ENCODE results near the gene ASAH2. TPM values are rescaled to one million over a fixed set of nuclear protein-coding genes. Genes with fewer than 3 reads are reported as not detected.

The ASAH2 gene
- total RNA-seq, 1 experiment from 2014 or later: 10.7 TPM

DNA sequence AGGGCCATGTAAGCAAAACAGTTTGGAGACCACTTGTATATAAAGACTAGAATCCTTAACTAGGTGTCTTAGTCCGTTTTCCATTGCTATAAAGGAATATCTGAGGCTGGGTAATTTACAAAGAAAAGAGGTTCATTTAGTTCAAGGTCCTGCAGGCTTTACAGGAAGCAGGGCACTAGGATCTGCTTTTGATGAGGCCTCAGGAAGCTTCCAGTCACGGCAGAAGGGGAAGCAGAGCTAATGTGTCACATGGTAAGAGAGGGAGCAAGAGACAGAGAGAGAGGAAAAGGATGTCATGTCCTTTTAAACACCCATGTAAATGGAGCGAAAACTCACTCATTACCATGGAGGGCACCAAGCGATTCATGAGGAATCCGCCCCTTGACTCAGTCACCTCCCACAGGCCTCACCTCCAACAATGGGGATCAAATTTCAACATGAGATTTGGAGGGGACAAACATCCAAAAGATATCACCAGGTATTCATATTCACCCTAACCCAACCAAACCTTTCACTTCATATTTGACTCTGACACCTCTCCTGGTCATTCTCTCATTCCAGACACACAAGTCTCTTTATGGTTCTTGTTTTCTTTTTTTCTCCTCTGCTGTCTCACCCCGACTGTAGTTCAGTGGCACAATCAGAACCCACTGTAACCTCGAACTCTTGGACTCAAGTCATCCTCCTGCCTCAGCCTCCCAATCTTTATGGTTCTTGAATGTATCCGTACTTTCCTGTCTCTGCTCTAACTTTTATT lies 30.1 kb upstream of the ASAH2 start:
- no TSS peak for BruUV-seq (replicated peaks)
- Histone ChIP-seq H3K36me3 (ENCODE audit: control insufficient read depth in 1 of 2, insufficient read depth in 2 of 2, low read length in 2 of 2) (no peaks in the 10 kb centered on the region), H3K9me2 (ENCODE audit: insufficient read depth) (0 out of 2 replicates have a peak, but pooled peaks cover 3% of the 10 kb centered on the region), H3K9ac (ENCODE audit: low read length) (no peak overlapping the region), H3K27me3 (ENCODE audit: insufficient read depth, low read length) (no peaks in the 10 kb centered on the region), H3K9me3 (ENCODE audit: control insufficient read depth in 1 of 2, insufficient read depth in 1 of 2, low read depth in 1 of 2, low read length in 2 of 2) (no peaks in the 10 kb centered on the region), H3K27ac (ENCODE audit: low read depth, low read length) (no peak overlapping the region), H4K20me1 (ENCODE audit: insufficient read depth) (no peaks in the 10 kb centered on the region), H2AFZ (ENCODE audit: low read depth, low read length, poor library complexity, severe bottlenecking) (no peak overlapping the region), H3K4me2 (ENCODE audit: low read length) (no peak overlapping the region), H3K4me1 (ENCODE audit: control insufficient read depth in 1 of 2, insufficient read depth in 2 of 2, low read length in 2 of 2) (peaks cover 0 to 9% of the 10 kb centered on the region in 2 experiments; a peak in 2 of 4 replicates), H3K79me2 (ENCODE audit: insufficient read depth, low read length) (no peaks in the 10 kb centered on the region), H3K4me3 (replicated peaks in 1 of 2; ENCODE audit: low read depth in 1 of 2, low read length in 2 of 2) (no peak overlapping the region)
- CTCF ChIA-PET: no interaction called here
- intact Hi-C loops (cut with micrococcal nuclease): no loop called here
- POLR2A ChIA-PET: no interaction called here
- RAD21 ChIA-PET (ENCODE audit: low non-redundant PET in 1 of 2, low total read pairs in 2 of 2, uncharacterized antibody in 2 of 2, unreplicated experiment in 2 of 2): no interaction called here
- ATAC-seq (no peak), DNase-seq (ENCODE audit: low read depth, low spot score) (no peak)
- no peak for TF ChIP-seq ELF1 (IDR thresholded peaks at IDR 0.05; ENCODE audit: borderline replicate concordance, low read depth)
- no peak for TF ChIP-seq RAD21 (IDR thresholded peaks at IDR 0.05; ENCODE audit: low read depth)
- no peak for TF ChIP-seq SIN3A (IDR thresholded peaks at IDR 0.05; ENCODE audit: low read depth)
- TF ChIP-seq TCF7L2 (IDR thresholded peaks at IDR 0.05; ENCODE audit: borderline replicate concordance, extremely low read depth, insufficient read depth, insufficient read length): no peak
- TF ChIP-seq EZH2 (IDR thresholded peaks at IDR 0.05): no peak
- TF ChIP-seq POLR2A (IDR thresholded peaks at IDR 0.05; ENCODE audit: borderline replicate concordance, extremely low read depth, insufficient read depth, insufficient read length): no peak
- TF ChIP-seq, protein P1, sequence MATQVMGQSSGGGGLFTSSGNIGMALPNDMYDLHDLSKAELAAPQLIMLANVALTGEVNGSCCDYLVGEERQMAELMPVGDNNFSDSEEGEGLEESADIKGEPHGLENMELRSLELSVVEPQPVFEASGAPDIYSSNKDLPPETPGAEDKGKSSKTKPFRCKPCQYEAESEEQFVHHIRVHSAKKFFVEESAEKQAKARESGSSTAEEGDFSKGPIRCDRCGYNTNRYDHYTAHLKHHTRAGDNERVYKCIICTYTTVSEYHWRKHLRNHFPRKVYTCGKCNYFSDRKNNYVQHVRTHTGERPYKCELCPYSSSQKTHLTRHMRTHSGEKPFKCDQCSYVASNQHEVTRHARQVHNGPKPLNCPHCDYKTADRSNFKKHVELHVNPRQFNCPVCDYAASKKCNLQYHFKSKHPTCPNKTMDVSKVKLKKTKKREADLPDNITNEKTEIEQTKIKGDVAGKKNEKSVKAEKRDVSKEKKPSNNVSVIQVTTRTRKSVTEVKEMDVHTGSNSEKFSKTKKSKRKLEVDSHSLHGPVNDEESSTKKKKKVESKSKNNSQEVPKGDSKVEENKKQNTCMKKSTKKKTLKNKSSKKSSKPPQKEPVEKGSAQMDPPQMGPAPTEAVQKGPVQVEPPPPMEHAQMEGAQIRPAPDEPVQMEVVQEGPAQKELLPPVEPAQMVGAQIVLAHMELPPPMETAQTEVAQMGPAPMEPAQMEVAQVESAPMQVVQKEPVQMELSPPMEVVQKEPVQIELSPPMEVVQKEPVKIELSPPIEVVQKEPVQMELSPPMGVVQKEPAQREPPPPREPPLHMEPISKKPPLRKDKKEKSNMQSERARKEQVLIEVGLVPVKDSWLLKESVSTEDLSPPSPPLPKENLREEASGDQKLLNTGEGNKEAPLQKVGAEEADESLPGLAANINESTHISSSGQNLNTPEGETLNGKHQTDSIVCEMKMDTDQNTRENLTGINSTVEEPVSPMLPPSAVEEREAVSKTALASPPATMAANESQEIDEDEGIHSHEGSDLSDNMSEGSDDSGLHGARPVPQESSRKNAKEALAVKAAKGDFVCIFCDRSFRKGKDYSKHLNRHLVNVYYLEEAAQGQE (IDR thresholded peaks at IDR 0.05; ENCODE audit: low read depth): no peak
- TF ChIP-seq CBX3 (IDR thresholded peaks at IDR 0.05; ENCODE audit: low read depth): no peak
- TF ChIP-seq EGR1 (IDR thresholded peaks at IDR 0.05; ENCODE audit: low read depth): no peak
- no peak for TF ChIP-seq ZFX (IDR thresholded peaks at IDR 0.05)
- TF ChIP-seq, protein P2, sequence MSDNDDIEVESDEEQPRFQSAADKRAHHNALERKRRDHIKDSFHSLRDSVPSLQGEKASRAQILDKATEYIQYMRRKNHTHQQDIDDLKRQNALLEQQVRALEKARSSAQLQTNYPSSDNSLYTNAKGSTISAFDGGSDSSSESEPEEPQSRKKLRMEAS (IDR thresholded peaks at IDR 0.05): no peak
- TF ChIP-seq, protein P3, sequence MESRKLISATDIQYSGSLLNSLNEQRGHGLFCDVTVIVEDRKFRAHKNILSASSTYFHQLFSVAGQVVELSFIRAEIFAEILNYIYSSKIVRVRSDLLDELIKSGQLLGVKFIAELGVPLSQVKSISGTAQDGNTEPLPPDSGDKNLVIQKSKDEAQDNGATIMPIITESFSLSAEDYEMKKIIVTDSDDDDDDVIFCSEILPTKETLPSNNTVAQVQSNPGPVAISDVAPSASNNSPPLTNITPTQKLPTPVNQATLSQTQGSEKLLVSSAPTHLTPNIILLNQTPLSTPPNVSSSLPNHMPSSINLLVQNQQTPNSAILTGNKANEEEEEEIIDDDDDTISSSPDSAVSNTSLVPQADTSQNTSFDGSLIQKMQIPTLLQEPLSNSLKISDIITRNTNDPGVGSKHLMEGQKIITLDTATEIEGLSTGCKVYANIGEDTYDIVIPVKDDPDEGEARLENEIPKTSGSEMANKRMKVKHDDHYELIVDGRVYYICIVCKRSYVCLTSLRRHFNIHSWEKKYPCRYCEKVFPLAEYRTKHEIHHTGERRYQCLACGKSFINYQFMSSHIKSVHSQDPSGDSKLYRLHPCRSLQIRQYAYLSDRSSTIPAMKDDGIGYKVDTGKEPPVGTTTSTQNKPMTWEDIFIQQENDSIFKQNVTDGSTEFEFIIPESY (IDR thresholded peaks at IDR 0.05; ENCODE audit: extremely low read depth, insufficient replicate concordance, low read length): no peak
- no peak for TF ChIP-seq SP1 (IDR thresholded peaks at IDR 0.05; ENCODE audit: low read depth)
- TF ChIP-seq JUND (IDR thresholded peaks at IDR 0.05): no peak
- TF ChIP-seq, protein P4, sequence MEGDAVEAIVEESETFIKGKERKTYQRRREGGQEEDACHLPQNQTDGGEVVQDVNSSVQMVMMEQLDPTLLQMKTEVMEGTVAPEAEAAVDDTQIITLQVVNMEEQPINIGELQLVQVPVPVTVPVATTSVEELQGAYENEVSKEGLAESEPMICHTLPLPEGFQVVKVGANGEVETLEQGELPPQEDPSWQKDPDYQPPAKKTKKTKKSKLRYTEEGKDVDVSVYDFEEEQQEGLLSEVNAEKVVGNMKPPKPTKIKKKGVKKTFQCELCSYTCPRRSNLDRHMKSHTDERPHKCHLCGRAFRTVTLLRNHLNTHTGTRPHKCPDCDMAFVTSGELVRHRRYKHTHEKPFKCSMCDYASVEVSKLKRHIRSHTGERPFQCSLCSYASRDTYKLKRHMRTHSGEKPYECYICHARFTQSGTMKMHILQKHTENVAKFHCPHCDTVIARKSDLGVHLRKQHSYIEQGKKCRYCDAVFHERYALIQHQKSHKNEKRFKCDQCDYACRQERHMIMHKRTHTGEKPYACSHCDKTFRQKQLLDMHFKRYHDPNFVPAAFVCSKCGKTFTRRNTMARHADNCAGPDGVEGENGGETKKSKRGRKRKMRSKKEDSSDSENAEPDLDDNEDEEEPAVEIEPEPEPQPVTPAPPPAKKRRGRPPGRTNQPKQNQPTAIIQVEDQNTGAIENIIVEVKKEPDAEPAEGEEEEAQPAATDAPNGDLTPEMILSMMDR (IDR thresholded peaks at IDR 0.05 in 2 of 3, conservative IDR thresholded peaks at IDR 0.05 in 1 of 3; ENCODE audit: borderline replicate concordance in 1 of 3, insufficient read depth in 1 of 3, low read depth in 2 of 3, low read length in 2 of 3): no peak
- TF ChIP-seq ZNF274 (IDR thresholded peaks at IDR 0.05; ENCODE audit: low read depth, low read length): no peak
- no peak for TF ChIP-seq CEBPB (IDR thresholded peaks at IDR 0.05; ENCODE audit: low read depth)
- no peak for TF ChIP-seq FOSL1 (IDR thresholded peaks at IDR 0.05; ENCODE audit: low read depth)

Data from HCT116 (cell line).